PC-3 (cell line): ENCODE results near the gene METTL24. TPM values are rescaled to one million over a fixed set of nuclear protein-coding genes. Genes with fewer than 3 reads are reported as not detected.

Experiments
- ATAC-seq: fragments of 200-7000 bp; cut with Tn5 transposase; 2 replicates; pipeline ENCODE4 v1.9.1; 2020; ENCODE audit warnings: mild to moderate bottlenecking, moderate library complexity
- BruUV-seq: library from RNA; stranded (reverse); fragments of 400-500 nt; replicated peaks from 2 replicates; lab custom pipeline; 2021; lab: Mats Ljungman, UMichigan
- CTCF ChIA-PET: fragments of 300-600 bp; sonication (Branson Sonifier 250); formaldehyde crosslinking; loops from one replicate; lab custom pipeline; 2022; ENCODE audit warnings: antibody characterized with exemption; lab: Charles Lee
- POLR2A ChIA-PET: fragments of 300-600 bp; sonication (Branson Sonifier 250); formaldehyde crosslinking; loops from one replicate; lab custom pipeline; 2022; ENCODE audit warnings: antibody characterized with exemption; ENCODE audit not compliant: unreplicated experiment; lab: Charles Lee
- DNase-seq: peaks from one replicate; pipeline ENCODE4 v3.0.0-alpha.2; 2015
- H2AFZ ChIP-seq: fragments of 300-600 bp; sonication (generic); 2 replicates; pipeline ENCODE4 v1.6.0; 2016; ENCODE audit warnings: antibody characterized with exemption, low read length
- H3F3A ChIP-seq: fragments of 300-600 bp; sonication (generic); one replicate; pipeline ENCODE4 v1.6.0; 2017; ENCODE audit warnings: antibody characterized with exemption, low read length, control low read depth, mild to moderate bottlenecking; ENCODE audit not compliant: unreplicated experiment
- H3K27ac ChIP-seq: fragments of 300-600 bp; sonication (generic); 2 replicates; pipeline ENCODE4 v1.5.1; 2016; ENCODE audit warnings: mild to moderate bottlenecking, low read length
- H3K27me3 ChIP-seq: fragments of 300-600 bp; sonication (generic); 2 replicates; pipeline ENCODE4 v1.6.1; 2016; ENCODE audit warnings: low read length, mixed read lengths
- H3K36me3 ChIP-seq: fragments of 300-600 bp; sonication (generic); 2 replicates; pipeline ENCODE4 v1.6.1; 2016; ENCODE audit warnings: low read depth, mixed run types, low read length, mixed read lengths
- H3K4me1 ChIP-seq: fragments of 300-600 bp; sonication (generic); 2 replicates; pipeline ENCODE4 v1.5.1; 2016; ENCODE audit warnings: low read length; ENCODE audit not compliant: insufficient read depth
- H3K4me2 ChIP-seq: fragments of 300-600 bp; sonication (generic); 2 replicates; pipeline ENCODE4 v1.6.0; 2016; ENCODE audit warnings: low read length
- H3K4me3 ChIP-seq: fragments of 300-600 bp; sonication (generic); 2 replicates; pipeline ENCODE4 v1.5.1; 2016; ENCODE audit warnings: mild to moderate bottlenecking, low read length, mixed read lengths
- H3K79me2 ChIP-seq: fragments of 300-600 bp; sonication (generic); 2 replicates; pipeline ENCODE4 v1.6.1; 2017; ENCODE audit warnings: low read length, mixed read lengths
- H3K9ac ChIP-seq: fragments of 300-600 bp; sonication (generic); 2 replicates; pipeline ENCODE4 v1.6.0; 2016; ENCODE audit warnings: mild to moderate bottlenecking, low read length
- H3K9me2 ChIP-seq: fragments of 300-600 bp; sonication (generic); replicated peaks from 2 replicates; pipeline ENCODE4 v1.6.1; 2016; ENCODE audit warnings: mixed run types, low read length, mixed read lengths
- H3K9me3 ChIP-seq: fragments of 300-600 bp; sonication (generic); 2 replicates; pipeline ENCODE4 v1.6.1; 2016; ENCODE audit warnings: low read length, mixed read lengths
- H4K20me1 ChIP-seq: fragments of 300-600 bp; sonication (generic); 2 replicates; pipeline ENCODE4 v1.6.1; 2016; ENCODE audit warnings: low read length, mixed read lengths
- EZH2 ChIP-seq: fragments of 300-600 bp; sonication (generic); IDR thresholded peaks from one replicate; pipeline ENCODE4 v1.6.1; 2017; ENCODE audit warnings: antibody characterized with exemption, mild to moderate bottlenecking, low read length; ENCODE audit not compliant: unreplicated experiment
- EZH2phosphoT487 ChIP-seq: fragments of 300-600 bp; sonication (generic); IDR thresholded peaks from 2 replicates; pipeline ENCODE4 v1.6.1; 2018; ENCODE audit warnings: mild to moderate bottlenecking, antibody characterized with exemption, low read length, borderline replicate concordance
- intact Hi-C: fragments of 100-400 bp; cut with micrococcal nuclease; formaldehyde crosslinking; loops from 2 replicates; pipeline ENCODE4 v1.9.0; 2023
- total RNA-seq: library from RNA; depleted of rRNA; stranded (reverse); fragments of >200 nt; gene quantifications from 2 replicates; pipeline ENCODE4 v1.2.3, GENCODE V29; 2014
- TF ChIP-seq, protein P1 (sequence below): fragments of 300-600 bp; sonication (generic); conservative IDR thresholded peaks from 2 replicates; pipeline ENCODE4 v1.5.1; 2017; ENCODE audit warnings: antibody characterized with exemption, low read depth, mild to moderate bottlenecking, low read length

Gene METTL24
- total RNA-seq, 1 experiment from 2014 or later: not detected

DNA sequence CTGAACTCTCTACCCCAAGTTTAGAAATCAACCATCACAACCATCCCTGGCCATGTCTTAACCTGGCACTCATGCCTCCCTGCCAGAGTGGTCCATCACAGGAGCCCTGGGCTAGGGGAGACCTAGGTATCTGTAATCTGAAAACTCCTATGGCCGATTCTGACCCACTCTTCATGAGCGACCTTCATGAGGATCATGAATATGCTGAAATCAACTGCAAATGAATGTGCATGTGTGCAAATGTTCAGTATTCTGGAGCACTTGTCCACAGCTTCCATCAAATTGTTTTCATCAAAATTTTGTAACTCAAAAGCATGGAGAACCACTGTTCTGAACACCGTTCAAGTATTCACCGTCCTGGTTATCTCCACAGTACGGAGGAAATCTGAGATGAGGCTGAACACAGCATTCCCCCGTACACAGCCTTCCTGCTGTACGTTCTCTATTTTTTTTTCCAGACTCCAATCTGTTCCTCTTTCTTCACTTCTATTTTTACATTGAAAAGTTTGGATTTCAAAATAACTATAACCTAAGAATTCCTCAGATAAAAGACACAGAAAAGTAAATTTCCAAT, 17.7 kb downstream of the METTL24 start:
- H3K79me2 ChIP-seq: no peaks in the 10 kb centered on the region
- TF ChIP-seq, protein P1, sequence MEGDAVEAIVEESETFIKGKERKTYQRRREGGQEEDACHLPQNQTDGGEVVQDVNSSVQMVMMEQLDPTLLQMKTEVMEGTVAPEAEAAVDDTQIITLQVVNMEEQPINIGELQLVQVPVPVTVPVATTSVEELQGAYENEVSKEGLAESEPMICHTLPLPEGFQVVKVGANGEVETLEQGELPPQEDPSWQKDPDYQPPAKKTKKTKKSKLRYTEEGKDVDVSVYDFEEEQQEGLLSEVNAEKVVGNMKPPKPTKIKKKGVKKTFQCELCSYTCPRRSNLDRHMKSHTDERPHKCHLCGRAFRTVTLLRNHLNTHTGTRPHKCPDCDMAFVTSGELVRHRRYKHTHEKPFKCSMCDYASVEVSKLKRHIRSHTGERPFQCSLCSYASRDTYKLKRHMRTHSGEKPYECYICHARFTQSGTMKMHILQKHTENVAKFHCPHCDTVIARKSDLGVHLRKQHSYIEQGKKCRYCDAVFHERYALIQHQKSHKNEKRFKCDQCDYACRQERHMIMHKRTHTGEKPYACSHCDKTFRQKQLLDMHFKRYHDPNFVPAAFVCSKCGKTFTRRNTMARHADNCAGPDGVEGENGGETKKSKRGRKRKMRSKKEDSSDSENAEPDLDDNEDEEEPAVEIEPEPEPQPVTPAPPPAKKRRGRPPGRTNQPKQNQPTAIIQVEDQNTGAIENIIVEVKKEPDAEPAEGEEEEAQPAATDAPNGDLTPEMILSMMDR: no peak
- TF ChIP-seq EZH2 (no peak), EZH2phosphoT487 (no peak)
- H3K36me3 ChIP-seq: no peaks in the 10 kb centered on the region
- H3K9ac ChIP-seq: no peak overlapping the region
- H3K27me3 ChIP-seq: no peaks in the 10 kb centered on the region
- H3K4me1 ChIP-seq: no peaks in the 10 kb centered on the region
- no peak overlapping the region for H3K27ac ChIP-seq
- DNase-seq (no peak), ATAC-seq (no peak)
- H3K9me3 ChIP-seq: no peaks in the 10 kb centered on the region
- no peaks in the 10 kb centered on the region for H3K9me2 ChIP-seq
- POLR2A ChIA-PET: no interaction called here
- intact Hi-C loops: no loop called here
- H3K4me3 ChIP-seq: no peak overlapping the region
- CTCF ChIA-PET: no interaction called here
- no peak overlapping the region for H3K4me2 ChIP-seq
- no peaks in the 10 kb centered on the region for H4K20me1 ChIP-seq
- H3F3A ChIP-seq: no peaks in the 10 kb centered on the region
- H2AFZ ChIP-seq: no peak overlapping the region
- no TSS peak for BruUV-seq

DNA sequence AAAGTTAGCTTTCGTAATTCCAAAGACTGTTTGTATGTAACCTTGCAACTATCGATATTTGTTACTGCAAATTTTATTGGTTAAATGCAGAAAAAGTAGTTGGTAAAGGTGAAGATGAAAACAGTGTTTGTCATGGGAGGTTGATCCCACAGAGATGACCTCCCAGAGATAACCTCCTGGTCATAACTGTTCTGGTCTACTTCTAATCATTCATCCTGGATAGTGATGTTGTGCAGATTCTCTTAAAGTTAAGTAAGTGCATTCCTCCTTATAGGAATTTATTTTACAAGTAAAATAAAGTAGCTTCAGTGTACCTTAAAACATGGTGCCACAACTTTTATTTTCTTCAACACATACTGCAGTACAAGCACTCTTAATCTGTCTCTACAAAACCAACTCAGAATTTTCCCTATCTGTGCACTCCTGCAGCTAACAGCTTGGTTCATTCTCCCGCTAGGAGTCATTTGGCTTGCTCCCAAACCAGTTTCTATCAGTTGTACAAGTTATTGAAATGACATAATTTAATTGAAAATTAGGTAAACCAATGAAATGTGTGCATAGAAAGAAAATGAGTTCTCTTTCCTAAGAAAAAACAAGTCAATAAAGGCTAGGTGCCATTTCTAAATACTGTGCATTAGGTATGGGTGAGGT, 19.2 kb downstream of the METTL24 start:
- Histone ChIP-seq H3K4me3 (no peak overlapping the region), H3K9me2 (no peaks in the 10 kb centered on the region), H3K4me2 (no peak overlapping the region), H2AFZ (no peak overlapping the region), H3K27ac (no peak overlapping the region), H3F3A (no peaks in the 10 kb centered on the region), H3K27me3 (no peaks in the 10 kb centered on the region), H3K79me2 (no peaks in the 10 kb centered on the region), H3K9ac (no peak overlapping the region), H3K9me3 (no peaks in the 10 kb centered on the region), H3K36me3 (no peaks in the 10 kb centered on the region), H4K20me1 (no peaks in the 10 kb centered on the region), H3K4me1 (no peaks in the 10 kb centered on the region)
- intact Hi-C loops: no loop called here
- ATAC-seq (no peak), DNase-seq (peak; percentile 4)
- no peak for TF ChIP-seq EZH2
- TF ChIP-seq EZH2phosphoT487: no peak
- TF ChIP-seq, protein P1: no peak
- POLR2A ChIA-PET: no interaction called here
- CTCF ChIA-PET: no interaction called here
- BruUV-seq: no TSS peak

DNA sequence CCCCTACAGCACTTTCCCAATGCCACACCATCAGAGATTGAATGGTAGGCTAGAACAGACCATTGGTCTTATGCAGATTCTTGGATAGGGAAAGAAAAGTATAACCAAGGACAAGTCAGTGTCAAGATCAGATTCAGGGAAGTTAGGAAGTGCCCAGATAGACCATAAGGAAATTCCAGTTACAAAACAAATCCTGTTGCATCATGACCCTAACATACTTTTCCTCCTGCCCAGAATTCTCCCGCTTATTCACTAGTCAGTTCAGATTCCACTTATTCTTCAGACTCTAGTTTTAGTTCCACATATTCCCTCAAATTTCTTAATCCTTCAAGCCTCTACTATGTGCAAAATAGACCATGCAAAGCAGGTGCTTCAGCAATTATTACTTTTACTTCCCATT, 20.7 kb downstream of the METTL24 start:
- Histone ChIP-seq H3K79me2 (no peaks in the 10 kb centered on the region), H3K27me3 (no peaks in the 10 kb centered on the region), H2AFZ (no peak overlapping the region), H3K4me3 (no peak overlapping the region), H3K27ac (no peak overlapping the region), H3K36me3 (no peaks in the 10 kb centered on the region), H3K9me2 (no peaks in the 10 kb centered on the region), H3K4me2 (no peak overlapping the region), H3K9me3 (no peaks in the 10 kb centered on the region), H3K4me1 (no peaks in the 10 kb centered on the region), H3F3A (no peaks in the 10 kb centered on the region), H3K9ac (no peak overlapping the region), H4K20me1 (no peaks in the 10 kb centered on the region)
- no TSS peak for BruUV-seq
- POLR2A ChIA-PET: no interaction called here
- ATAC-seq (no peak), DNase-seq (no peak)
- CTCF ChIA-PET: no interaction called here
- intact Hi-C loops: no loop called here
- TF ChIP-seq EZH2phosphoT487 (no peak), EZH2 (no peak)
- TF ChIP-seq, protein P1: no peak
